OCI-LY3 (cell line): Measurements from ENCODE around the gene NOSTRIN.
"Not testable (repeated sequence)": the region's sequence is repeated elsewhere in the genome, so short reads cannot be mapped to it uniquely, and the experiment has no call there.

ENCODE experiments used
- H2AFZ ChIP-seq: fragments of 200-600, 300-600 bp; shearing (Covaris generic); 2 replicates; pipeline ENCODE4 v1.6.0; 2014; ENCODE audit warnings: antibody characterized with exemption, low read depth, low read length
- H3K27ac ChIP-seq: fragments of 200-600, 300-600 bp; sonication (generic); 2 replicates; pipeline ENCODE4 v1.5.1; 2014; ENCODE audit warnings: mild to moderate bottlenecking, low read length, moderate library complexity, mixed read lengths
- H3K27me3 ChIP-seq: fragments of 200-600, 300-600 bp; sonication (generic); 2 replicates; pipeline ENCODE4 v1.6.1; 2014; ENCODE audit warnings: low read depth, low read length, mixed read lengths
- H3K36me3 ChIP-seq: fragments of 200-600, 300-600 bp; sonication (generic); replicated peaks from 2 replicates; pipeline ENCODE3; 2014; ENCODE audit warnings: low read depth, low read length, mixed read lengths
- H3K4me1 ChIP-seq: fragments of 300-600, 200-600 bp; sonication (generic); 2 replicates; pipeline ENCODE4 v1.6.1; 2014; ENCODE audit warnings: low read length, mixed read lengths
- H3K4me2 ChIP-seq: fragments of 200-600, 300-600 bp; sonication (generic); 2 replicates; pipeline ENCODE4 v1.6.1; 2014; ENCODE audit warnings: low read length, mixed read lengths
- H3K4me3 ChIP-seq: fragments of 300-600, 200-600 bp; sonication (generic); 2 replicates; pipeline ENCODE4 v1.5.1; 2014; ENCODE audit warnings: antibody characterized with exemption, mild to moderate bottlenecking, low read length, moderate library complexity
- H3K79me2 ChIP-seq: fragments of 300-600, 200-600 bp; shearing (Covaris generic); 2 replicates; pipeline ENCODE4 v1.6.1; 2014; ENCODE audit warnings: mild to moderate bottlenecking, low read length, mixed read lengths
- H3K9ac ChIP-seq: fragments of 300-600, 200-600 bp; shearing (Covaris generic); 2 replicates; pipeline ENCODE4 v1.6.0; 2014; ENCODE audit warnings: mild to moderate bottlenecking, low read length, moderate library complexity
- H3K9me3 ChIP-seq: fragments of 200-600, 300-600 bp; shearing (Covaris generic); 2 replicates; pipeline ENCODE4 v1.6.1; 2014; ENCODE audit warnings: low read length, mixed read lengths; ENCODE audit not compliant: insufficient read depth
- H4K20me1 ChIP-seq: fragments of 200-600, 300-600 bp; sonication (generic); 2 replicates; pipeline ENCODE4 v1.6.1; 2016; ENCODE audit warnings: low read length, mixed read lengths; ENCODE audit not compliant: insufficient read depth
- CTCF ChIP-seq: fragments of 200-600, 300-600 bp; sonication (generic); IDR thresholded peaks from 2 replicates; pipeline ENCODE4 v1.5.1; 2014; ENCODE audit warnings: antibody characterized with exemption, low read length, low read depth
- EZH2phosphoT487 ChIP-seq: fragments of 200-600 bp; shearing (Covaris generic); IDR thresholded peaks from 2 replicates; pipeline ENCODE4 v1.6.1; 2018; ENCODE audit warnings: antibody characterized with exemption, mixed run types, low read depth

NOSTRIN gene

GRCh38 chr2:168858146-168858545 is 55.7 kb downstream of the NOSTRIN start:
- no peak overlapping the region for H3K4me3 ChIP-seq
- no peaks in the 10 kb centered on the region for H3K27me3 ChIP-seq
- TF ChIP-seq CTCF (no peak), EZH2phosphoT487 (no peak)
- H4K20me1 ChIP-seq, result no peaks in the 10 kb centered on the region
- H3K27ac ChIP-seq, result no peak overlapping the region
- H3K9me3 ChIP-seq, result no peaks in the 10 kb centered on the region
- H3K79me2 ChIP-seq, result no peaks in the 10 kb centered on the region
- H3K4me1 ChIP-seq, result no peaks in the 10 kb centered on the region
- H3K9ac ChIP-seq, result no peak overlapping the region
- no peak overlapping the region for H3K4me2 ChIP-seq
- peaks cover 7% of the 10 kb centered on the region for H3K36me3 ChIP-seq
- no peak overlapping the region for H2AFZ ChIP-seq

- not testable (repeated sequence) for H3K9me3 ChIP-seq, H3K4me2 ChIP-seq, H3K9ac ChIP-seq, H2AFZ ChIP-seq, H3K27ac ChIP-seq, H3K4me3 ChIP-seq, H4K20me1 ChIP-seq, H3K79me2 ChIP-seq, H3K27me3 ChIP-seq, H3K4me1 ChIP-seq
- peaks cover 13% of the 10 kb centered on the region for H3K36me3 ChIP-seq
These were observed 64.7 kb downstream of the NOSTRIN start for GRCh38 chr2:168867164-168867563.

GRCh38 chr2:168870369-168870768 is 67.9 kb downstream of the NOSTRIN start:
- not testable (repeated sequence) for H3K4me3 ChIP-seq

GRCh38 chr2:168870824-168871223 is 68.4 kb downstream of the NOSTRIN start:
- H3K27ac ChIP-seq, H3K9me3 ChIP-seq, H3K27me3 ChIP-seq, H3K4me2 ChIP-seq, H2AFZ ChIP-seq, H4K20me1 ChIP-seq, H3K4me3 ChIP-seq, H3K9ac ChIP-seq, H3K36me3 ChIP-seq, H3K79me2 ChIP-seq, H3K4me1 ChIP-seq: not testable (repeated sequence)

More at GRCh38 chr2:168870369-168870768, 67.9 kb downstream of the NOSTRIN start:
- H4K20me1 ChIP-seq, H3K9me3 ChIP-seq, H3K4me2 ChIP-seq, H3K27ac ChIP-seq, H2AFZ ChIP-seq, H3K79me2 ChIP-seq, H3K36me3 ChIP-seq, H3K27me3 ChIP-seq, H3K4me1 ChIP-seq, H3K9ac ChIP-seq: not testable (repeated sequence)

GRCh38 chr2:168874368-168875054 is 72.1 kb downstream of the NOSTRIN start:
- H3K79me2 ChIP-seq, result no peaks in the 10 kb centered on the region
- no peak for TF ChIP-seq EZH2phosphoT487
- TF ChIP-seq CTCF, result no peak
- H2AFZ ChIP-seq, result no peak overlapping the region
- H3K9ac ChIP-seq, result no peak overlapping the region
- no peak overlapping the region for H3K4me3 ChIP-seq
- no peaks in the 10 kb centered on the region; the same call in 1 of the 2 replicates for H4K20me1 ChIP-seq
- no peak overlapping the region for H3K4me2 ChIP-seq
- H3K9me3 ChIP-seq, result no peaks in the 10 kb centered on the region
- peaks cover 2% of the 10 kb centered on the region for H3K36me3 ChIP-seq
- no peaks in the 10 kb centered on the region for H3K4me1 ChIP-seq
- no peak overlapping the region for H3K27ac ChIP-seq
- no peaks in the 10 kb centered on the region for H3K27me3 ChIP-seq

GRCh38 chr2:168882163-168882562 is 79.7 kb downstream of the NOSTRIN start:
- H3K4me1 ChIP-seq, H2AFZ ChIP-seq, H3K9ac ChIP-seq, H4K20me1 ChIP-seq, H3K27me3 ChIP-seq, H3K27ac ChIP-seq, H3K9me3 ChIP-seq, H3K4me3 ChIP-seq, H3K79me2 ChIP-seq, H3K4me2 ChIP-seq: not testable (repeated sequence)
- peaks cover 11% of the 10 kb centered on the region for H3K36me3 ChIP-seq
